Left forelimb (tissue), 1 donor: ENCODE data around the gene RGS3.

Experiments
- DNase-seq: peaks from one replicate; pipeline ENCODE4 v3.0.0-alpha.2; 2018; ENCODE audit warnings: low spot score

RGS3 gene

GRCh38 chr9:113619491-113620376 lies 156.2 kb downstream of the RGS3 start:
- peak; percentile 60 for DNase-seq

GRCh38 chr9:113620377-113621161 lies 157.0 kb downstream of the RGS3 start:
- DNase-seq, result peak; percentile 88

GRCh38 chr9:113621309-113621791 lies 157.8 kb downstream of the RGS3 start:
- peak; percentile 86 for DNase-seq

GRCh38 chr9:113621980-113622379 lies 158.5 kb downstream of the RGS3 start:
- DNase-seq, result peak; percentile 64

GRCh38 chr9:113622600-113623400 lies 159.3 kb downstream of the RGS3 start:
- peak; percentile 63 for DNase-seq

GRCh38 chr9:113623851-113624485 lies 160.4 kb downstream of the RGS3 start:
- DNase-seq, result peak; percentile 31

- peak; percentile 67 for DNase-seq
These were observed 161.2 kb downstream of the RGS3 start for GRCh38 chr9:113624721-113625120.

- DNase-seq, result peak; percentile 57
These were observed 162.0 kb downstream of the RGS3 start for GRCh38 chr9:113625486-113625885.

- DNase-seq, result peak; percentile 84
These were observed 163.4 kb downstream of the RGS3 start for GRCh38 chr9:113626735-113627495.

GRCh38 chr9:113628621-113629020 lies 165.1 kb downstream of the RGS3 start:
- no peak for DNase-seq

- DNase-seq, result peak; percentile 58
These were observed 167.0 kb downstream of the RGS3 start for GRCh38 chr9:113630386-113631136.

- DNase-seq, result peak; percentile 74
These were observed 167.7 kb downstream of the RGS3 start for GRCh38 chr9:113631137-113631765.

- peak; percentile 44 for DNase-seq
These were observed 168.5 kb downstream of the RGS3 start for GRCh38 chr9:113631871-113632665.

- DNase-seq, result peak; percentile 50
These were observed 169.5 kb downstream of the RGS3 start for GRCh38 chr9:113632776-113633590.

- DNase-seq, result peak; percentile 61
These were observed 170.5 kb downstream of the RGS3 start for GRCh38 chr9:113633782-113634595.

- peak; percentile 42 for DNase-seq
These were observed 171.3 kb downstream of the RGS3 start for GRCh38 chr9:113634596-113635515.
